Hair follicle dermal papilla cell (primary cell): ENCODE measurements around the gene PLA2G4F. TPM values are rescaled to one million over a fixed set of nuclear protein-coding genes. Genes with fewer than 3 reads are reported as not detected.

Experiments
- small RNA-seq: library from RNA; depleted of rRNA; stranded (forward); fragments of <200 nt; gene quantifications from one replicate; pipeline ENCODE3, GENCODE V24; 2012
- total RNA-seq: library from RNA; depleted of rRNA; stranded (reverse); fragments of >200 nt; gene quantifications from 2 replicates; pipeline ENCODE4 v1.2.3, GENCODE V29; 2012

The PLA2G4F gene, protein sequence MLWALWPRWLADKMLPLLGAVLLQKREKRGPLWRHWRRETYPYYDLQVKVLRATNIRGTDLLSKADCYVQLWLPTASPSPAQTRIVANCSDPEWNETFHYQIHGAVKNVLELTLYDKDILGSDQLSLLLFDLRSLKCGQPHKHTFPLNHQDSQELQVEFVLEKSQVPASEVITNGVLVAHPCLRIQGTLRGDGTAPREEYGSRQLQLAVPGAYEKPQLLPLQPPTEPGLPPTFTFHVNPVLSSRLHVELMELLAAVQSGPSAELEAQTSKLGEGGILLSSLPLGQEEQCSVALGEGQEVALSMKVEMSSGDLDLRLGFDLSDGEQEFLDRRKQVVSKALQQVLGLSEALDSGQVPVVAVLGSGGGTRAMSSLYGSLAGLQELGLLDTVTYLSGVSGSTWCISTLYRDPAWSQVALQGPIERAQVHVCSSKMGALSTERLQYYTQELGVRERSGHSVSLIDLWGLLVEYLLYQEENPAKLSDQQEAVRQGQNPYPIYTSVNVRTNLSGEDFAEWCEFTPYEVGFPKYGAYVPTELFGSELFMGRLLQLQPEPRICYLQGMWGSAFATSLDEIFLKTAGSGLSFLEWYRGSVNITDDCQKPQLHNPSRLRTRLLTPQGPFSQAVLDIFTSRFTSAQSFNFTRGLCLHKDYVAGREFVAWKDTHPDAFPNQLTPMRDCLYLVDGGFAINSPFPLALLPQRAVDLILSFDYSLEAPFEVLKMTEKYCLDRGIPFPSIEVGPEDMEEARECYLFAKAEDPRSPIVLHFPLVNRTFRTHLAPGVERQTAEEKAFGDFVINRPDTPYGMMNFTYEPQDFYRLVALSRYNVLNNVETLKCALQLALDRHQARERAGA
- not detected in 2 replicates for total RNA-seq

DNA sequence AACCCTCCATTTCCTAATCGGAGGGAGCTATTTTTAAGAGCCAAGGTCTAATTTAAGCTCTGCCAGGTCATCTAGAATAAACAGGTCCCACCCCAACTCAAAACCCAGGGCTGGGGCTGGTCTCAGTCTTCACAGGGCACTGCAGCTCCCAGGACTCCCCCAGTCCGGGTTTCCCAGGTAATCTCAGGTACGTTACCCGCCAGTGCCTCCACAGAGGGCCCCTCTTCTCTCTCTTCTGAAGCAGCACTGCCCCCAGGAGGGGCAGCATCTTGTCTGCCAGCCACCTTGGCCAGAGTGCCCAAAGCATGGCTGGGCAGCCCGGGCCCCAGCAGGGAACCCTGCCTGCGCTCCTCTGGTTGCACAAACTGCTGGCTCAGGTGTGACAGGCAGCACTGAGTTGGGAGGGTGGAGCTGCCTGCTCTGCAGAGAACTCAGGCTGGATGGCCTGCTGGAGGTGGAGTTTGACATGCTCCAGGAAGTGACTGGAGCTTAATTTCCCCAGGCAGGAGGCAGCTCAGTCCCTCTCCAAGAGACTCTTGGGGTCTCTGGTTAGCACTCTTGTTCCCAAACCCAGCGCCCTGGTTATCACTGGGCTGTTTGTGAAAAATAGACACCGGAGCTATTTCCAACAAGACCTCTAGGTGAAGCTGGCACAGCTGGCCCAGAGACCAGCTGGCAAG, at the start of gene PLA2G4F:
Gene PLA2G4F (minus strand): TSS at position 394 of the 680 bp plus-strand sequence. CDS start 87 bp downstream, at position 307.

DNA sequence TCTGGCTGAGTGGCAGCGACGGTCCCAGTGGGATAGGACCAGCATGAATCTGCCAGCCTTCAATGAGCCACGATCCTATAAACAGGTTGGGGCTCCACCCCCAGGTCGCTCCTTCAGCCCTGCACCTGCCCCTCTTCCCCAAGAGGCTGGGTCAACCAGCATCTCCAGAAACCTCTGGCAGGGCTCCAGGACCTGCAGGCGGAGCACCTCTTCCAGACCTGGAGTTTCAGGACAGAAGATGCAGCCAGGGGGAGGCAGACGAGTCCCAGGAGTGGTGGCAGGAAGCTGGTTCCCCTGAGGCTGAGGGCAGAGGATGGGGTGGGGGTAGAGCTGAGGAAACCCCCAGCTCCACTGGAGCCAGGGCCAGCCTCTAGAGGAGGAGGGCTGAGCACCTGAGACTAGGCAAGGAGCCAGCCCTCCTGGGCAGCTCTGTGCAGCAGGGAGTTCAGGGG, 61.9 kb downstream of the PLA2G4F start, which contains the start of gene PLA2G4D:
Gene PLA2G4D (minus strand): TSS at position 51 of the 452 bp plus-strand sequence. CDS start 103 bp downstream, outside the sequence.

Small RNA genes within 50 kb of the gene (small RNA-seq; reads per million reads assigned to genes)
- gene MIR627 = 5.2 reads per million, percentile 79 among the genes with 10 or more reads in this experiment

Other genes starting within 250 kb of the PLA2G4F start
- gene EHD4, start 184.1 kb downstream of the PLA2G4F start, total RNA-seq = 37.8 and 38.0 TPM in 2 replicates
- not detected in 2 replicates for gene PLA2G4E, start 135.6 kb downstream of the PLA2G4F start, total RNA-seq
- not detected in 2 replicates for gene PLA2G4D, start 62.1 kb downstream of the PLA2G4F start, total RNA-seq
- 61.2 and 75.0 TPM in 2 replicates for gene VPS39, start 51.7 kb upstream of the PLA2G4F start, total RNA-seq
- gene GANC, start 116.6 kb upstream of the PLA2G4F start, total RNA-seq = 33.4 and 38.7 TPM in 2 replicates
- gene TMEM87A, start 116.8 kb upstream of the PLA2G4F start, total RNA-seq = 59.5 and 70.4 TPM in 2 replicates
- gene CAPN3, start 202.9 kb upstream of the PLA2G4F start, total RNA-seq = 1.2 and 1.9 TPM in 2 replicates